Astrocyte of the cerebellum (primary cell): ENCODE data around the gene LATS1.
"Not testable (repeated sequence)": the region's sequence is repeated elsewhere in the genome, so short reads cannot be mapped to it uniquely, and the experiment has no call there.

Experiments
- DNase-seq: peaks from one replicate; pipeline ENCODE4 v3.0.0-alpha.2; 2011; ENCODE audit warnings: low read depth
- H3K4me3 ChIP-seq: 2 replicates; pipeline ENCODE4 v1.5.1; 2011; ENCODE audit warnings: mild to moderate bottlenecking, low read depth, low read length, moderate library complexity
- in situ Hi-C: cut with HindIII; loops from 2 replicates; pipeline ENCODE4 v1.10.0; 2017; ENCODE audit warnings: low sequenced_read_pairs
- TF ChIP-seq, protein P1 (sequence below): IDR thresholded peaks from 2 replicates; pipeline ENCODE4 v1.5.1; 2012; ENCODE audit warnings: low read length, low read depth, moderate library complexity, mild to moderate bottlenecking; ENCODE audit errors: missing control alignments

Gene LATS1

DNA sequence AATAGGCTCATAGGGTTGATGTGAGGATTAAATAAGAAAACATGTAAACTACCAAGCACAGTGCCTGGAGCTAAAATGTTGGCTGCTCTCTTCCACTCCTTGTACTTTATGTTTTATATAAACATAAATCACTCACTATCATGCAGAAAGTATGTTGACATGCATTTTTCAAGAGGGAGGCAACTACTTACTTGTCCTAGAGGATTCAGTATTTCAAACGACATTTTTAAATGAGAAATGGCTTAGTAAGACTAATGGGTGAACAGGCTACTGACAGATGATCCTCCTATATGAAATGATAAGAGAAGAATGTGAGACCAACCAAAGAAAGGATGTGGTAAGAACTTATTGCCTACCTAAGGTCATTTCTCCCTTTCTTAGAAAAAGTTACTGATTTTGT, 21.0 kb downstream of the LATS1 start:
- in situ Hi-C loops = no loop called here
- TF ChIP-seq, protein P1, sequence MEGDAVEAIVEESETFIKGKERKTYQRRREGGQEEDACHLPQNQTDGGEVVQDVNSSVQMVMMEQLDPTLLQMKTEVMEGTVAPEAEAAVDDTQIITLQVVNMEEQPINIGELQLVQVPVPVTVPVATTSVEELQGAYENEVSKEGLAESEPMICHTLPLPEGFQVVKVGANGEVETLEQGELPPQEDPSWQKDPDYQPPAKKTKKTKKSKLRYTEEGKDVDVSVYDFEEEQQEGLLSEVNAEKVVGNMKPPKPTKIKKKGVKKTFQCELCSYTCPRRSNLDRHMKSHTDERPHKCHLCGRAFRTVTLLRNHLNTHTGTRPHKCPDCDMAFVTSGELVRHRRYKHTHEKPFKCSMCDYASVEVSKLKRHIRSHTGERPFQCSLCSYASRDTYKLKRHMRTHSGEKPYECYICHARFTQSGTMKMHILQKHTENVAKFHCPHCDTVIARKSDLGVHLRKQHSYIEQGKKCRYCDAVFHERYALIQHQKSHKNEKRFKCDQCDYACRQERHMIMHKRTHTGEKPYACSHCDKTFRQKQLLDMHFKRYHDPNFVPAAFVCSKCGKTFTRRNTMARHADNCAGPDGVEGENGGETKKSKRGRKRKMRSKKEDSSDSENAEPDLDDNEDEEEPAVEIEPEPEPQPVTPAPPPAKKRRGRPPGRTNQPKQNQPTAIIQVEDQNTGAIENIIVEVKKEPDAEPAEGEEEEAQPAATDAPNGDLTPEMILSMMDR = no peak
- H3K4me3 ChIP-seq = no peak overlapping the region
- no peak for DNase-seq

DNA sequence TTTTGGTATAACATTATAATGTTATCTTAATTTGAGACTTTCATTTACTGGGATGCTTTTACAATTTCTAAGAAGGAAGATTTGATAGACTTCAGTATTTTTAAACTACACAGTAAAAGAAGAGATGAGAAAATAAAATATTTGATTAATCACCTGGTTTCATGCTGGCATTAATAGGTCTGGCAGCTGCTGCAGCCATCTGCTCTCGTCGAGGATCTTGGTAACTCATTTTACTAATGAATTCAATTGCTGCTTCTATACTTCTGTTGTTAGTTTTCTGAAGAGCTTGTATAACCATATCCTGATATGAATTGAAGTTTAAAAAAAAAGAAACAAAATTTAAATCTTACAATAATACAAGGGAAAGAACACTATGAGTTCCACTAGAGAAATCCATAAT, 23.0 kb downstream of the LATS1 start:
- DNase-seq = no peak
- in situ Hi-C loops = no loop called here
- TF ChIP-seq, protein P1 = no peak
- H3K4me3 ChIP-seq = no peak overlapping the region

DNA sequence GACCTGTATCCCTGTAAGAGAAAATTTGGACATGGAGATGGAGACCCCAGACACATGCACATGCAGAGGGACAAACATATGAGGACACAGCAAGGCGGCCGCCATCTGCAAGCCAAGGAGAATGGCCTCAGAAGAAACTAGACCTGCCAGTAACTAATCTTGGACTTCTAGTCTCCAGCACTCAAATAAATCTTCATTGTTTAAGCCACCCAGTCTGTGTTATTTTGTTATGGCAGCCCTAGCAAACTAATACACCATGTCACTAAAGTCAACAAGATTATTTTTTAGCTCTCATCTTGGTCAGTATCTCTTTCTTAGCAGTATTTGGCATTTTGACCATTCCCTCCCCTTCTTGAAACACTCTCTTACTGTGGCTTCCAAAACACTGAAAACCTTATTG, 26.7 kb downstream of the LATS1 start:
- TF ChIP-seq, protein P1 = no peak
- no peak overlapping the region for H3K4me3 ChIP-seq
- DNase-seq = no peak
- in situ Hi-C loops = no loop called here

DNA sequence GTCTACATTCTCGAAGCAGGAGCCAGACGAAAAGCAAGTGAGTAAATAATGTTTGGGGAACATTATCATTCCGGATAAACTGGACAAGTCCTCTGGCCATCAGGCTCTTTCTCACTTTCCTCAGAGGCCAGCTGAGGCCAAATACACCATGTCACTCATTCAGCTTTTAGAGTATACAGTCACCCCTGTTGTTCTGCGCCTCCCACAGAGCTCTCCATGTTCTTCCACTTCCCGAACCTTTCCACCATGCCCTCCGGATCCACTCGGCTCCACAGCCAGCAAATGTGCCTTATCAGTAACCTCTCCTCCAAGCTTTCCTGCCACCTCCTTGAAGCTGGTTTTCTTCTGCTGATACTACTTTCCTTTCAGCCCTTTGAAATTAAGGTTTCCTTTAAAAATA, 31.7 kb downstream of the LATS1 start:
- H3K4me3 ChIP-seq = no peak overlapping the region
- DNase-seq = no peak
- TF ChIP-seq, protein P1 = no peak
- in situ Hi-C loops = no loop called here

DNA sequence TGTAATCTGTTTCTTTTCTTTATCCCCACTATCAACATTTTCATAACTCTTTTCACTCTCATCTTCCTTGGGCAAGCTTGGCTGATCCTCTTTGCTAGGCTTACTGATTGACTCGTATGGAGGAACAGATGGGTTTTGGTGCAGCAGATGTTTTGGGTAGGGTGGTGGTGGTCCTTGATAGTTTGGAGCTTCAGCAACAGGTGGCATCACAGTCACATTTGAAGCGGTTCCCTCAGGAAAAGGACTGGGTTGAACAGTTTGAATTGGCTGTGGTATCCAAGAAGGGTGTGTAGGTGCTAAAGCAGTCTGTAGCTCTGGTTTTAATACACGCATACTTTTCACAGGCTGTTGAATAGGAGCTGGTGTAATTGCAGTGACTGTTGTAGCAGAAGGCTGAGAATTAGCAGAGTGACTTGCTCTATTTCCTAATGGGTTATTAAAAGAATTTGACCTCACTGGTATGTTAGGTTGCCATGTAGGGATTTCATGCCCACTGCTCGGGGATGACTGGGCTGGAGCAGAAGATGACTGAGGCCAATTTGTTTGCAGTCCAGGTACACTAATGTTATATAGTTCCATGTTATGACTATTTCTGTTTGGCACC, 34.5 kb downstream of the LATS1 start:
- H3K4me3 ChIP-seq = no peak overlapping the region
- no peak for DNase-seq
- in situ Hi-C loops = no loop called here

DNA sequence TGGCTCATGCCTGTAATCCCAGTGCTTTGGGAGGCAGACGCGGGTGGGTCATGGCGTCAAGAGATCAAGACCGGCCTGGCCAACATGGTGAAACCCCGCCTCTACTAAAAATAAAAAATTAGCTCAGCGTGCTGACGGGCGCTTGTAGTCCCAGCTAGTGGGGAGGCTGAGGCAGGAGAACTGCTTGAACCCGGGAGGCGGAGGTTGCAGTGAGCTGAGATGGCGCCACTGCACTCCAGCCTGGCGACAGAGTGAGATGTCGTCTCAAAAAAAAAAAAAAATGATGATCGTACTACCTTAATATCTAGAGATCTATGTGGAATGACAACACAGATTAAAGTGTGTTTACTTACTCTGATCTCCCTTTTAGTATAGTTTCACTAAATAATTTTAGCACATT, 36.1 kb downstream of the LATS1 start:
- H3K4me3 ChIP-seq, in situ Hi-C loops, DNase-seq: not testable (repeated sequence)

More for the DNA sequence above, 34.5 kb downstream of the LATS1 start:
- TF ChIP-seq, protein P1 = no peak

DNA sequence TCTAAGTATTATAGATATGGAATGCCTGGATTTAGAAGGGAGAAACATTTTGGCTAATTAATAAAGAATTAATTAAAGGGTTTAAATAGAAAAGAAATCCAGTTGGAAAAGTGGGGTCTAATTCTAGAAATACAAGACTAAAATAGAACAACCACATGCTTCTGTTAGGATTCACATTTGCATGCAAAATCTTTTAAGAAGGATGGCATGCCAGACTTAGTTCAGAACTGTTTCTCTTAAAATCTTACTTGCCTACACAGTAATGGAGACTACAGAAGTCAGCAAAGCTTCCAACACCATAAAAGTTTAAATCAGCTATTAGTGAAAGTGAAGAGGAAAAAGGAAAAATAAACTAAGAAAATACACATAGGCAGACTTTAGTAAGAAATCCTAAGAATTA, 36.7 kb downstream of the LATS1 start:
- H3K4me3 ChIP-seq = no peak overlapping the region
- TF ChIP-seq, protein P1 = no peak
- DNase-seq = no peak
- in situ Hi-C loops = no loop called here
